GM18909 (cell line): ENCODE data around the gene MACROD2.

ENCODE experiments used
- ATAC-seq: cut with Tn5 transposase; IDR thresholded peaks from one replicate; pipeline ENCODE4 v1.9.1; 2021; ENCODE audit warnings: mild to moderate bottlenecking; ENCODE audit not compliant: unreplicated experiment, poor library complexity

Gene MACROD2

GRCh38 chr20:14313341-14314020 is 318.2 kb downstream of the MACROD2 start:
- ATAC-seq: no peak

GRCh38 chr20:14319704-14320103 is 324.4 kb downstream of the MACROD2 start:
- ATAC-seq: no peak

GRCh38 chr20:14331646-14332045 is 336.3 kb downstream of the MACROD2 start:
- no peak for ATAC-seq

- ATAC-seq: no peak
Measured at GRCh38 chr20:14332866-14333265, 337.6 kb downstream of the MACROD2 start.

GRCh38 chr20:14333721-14334120 is 338.4 kb downstream of the MACROD2 start:
- ATAC-seq: no peak

- ATAC-seq: no peak
Measured at GRCh38 chr20:14334306-14334930, 339.1 kb downstream of the MACROD2 start.

GRCh38 chr20:14335052-14335451 is 339.7 kb downstream of the MACROD2 start:
- ATAC-seq: no peak

- no peak for ATAC-seq
Measured at GRCh38 chr20:14336686-14337085, 341.4 kb downstream of the MACROD2 start.

- peak; percentile 100 for ATAC-seq
Measured at GRCh38 chr20:14337400-14338171, 342.3 kb downstream of the MACROD2 start, which contains the start of gene FLRT3. Gene FLRT3 (minus strand): TSS chr20:14337612. CDS start chr20:14327506, 10,106 bp downstream.

GRCh38 chr20:14341801-14342200 is 346.5 kb downstream of the MACROD2 start:
- no peak for ATAC-seq

GRCh38 chr20:14342918-14343317 is 347.6 kb downstream of the MACROD2 start:
- no peak for ATAC-seq

- ATAC-seq: no peak
Measured at GRCh38 chr20:14343491-14344065, 348.3 kb downstream of the MACROD2 start.

GRCh38 chr20:14344746-14345145 is 349.4 kb downstream of the MACROD2 start:
- ATAC-seq: no peak

GRCh38 chr20:14355791-14356190 is 360.5 kb downstream of the MACROD2 start:
- no peak for ATAC-seq

- no peak for ATAC-seq
Measured at GRCh38 chr20:14360416-14360815, 365.1 kb downstream of the MACROD2 start.

GRCh38 chr20:14361509-14362345 is 366.4 kb downstream of the MACROD2 start:
- ATAC-seq: no peak

- ATAC-seq: no peak
Measured at GRCh38 chr20:14374196-14374595, 378.9 kb downstream of the MACROD2 start.

- ATAC-seq: no peak
Measured at GRCh38 chr20:14375416-14375985, 380.2 kb downstream of the MACROD2 start.

GRCh38 chr20:14378326-14378725 is 383.0 kb downstream of the MACROD2 start:
- ATAC-seq: no peak

- no peak for ATAC-seq
Measured at GRCh38 chr20:14383335-14383734, 388.0 kb downstream of the MACROD2 start.
